H54 (cell line): ENCODE data around the gene GNA12.

Source experiments
- DNase-seq: peaks from one replicate; pipeline ENCODE4 v3.0.0; 2011; ENCODE audit warnings: low spot score, mixed read lengths; ENCODE audit not compliant: insufficient read length
- FAIRE-seq: peaks from 3 replicates; lab custom pipeline; 2011; peaks lifted over from hg19 to GRCh38; lab: Jason Lieb, UNC
- POLR2A ChIP-seq: IDR thresholded peaks from 2 replicates; pipeline ENCODE4 v1.6.1; 2011; ENCODE audit warnings: low read depth, mild to moderate bottlenecking, low read length

GNA12 gene

GRCh38 chr7:2876031-2876731 lies 32.1 kb upstream of the GNA12 start:
- peak; percentile 99 for DNase-seq
- no peak for TF ChIP-seq POLR2A
- FAIRE-seq, result no peak

DNA sequence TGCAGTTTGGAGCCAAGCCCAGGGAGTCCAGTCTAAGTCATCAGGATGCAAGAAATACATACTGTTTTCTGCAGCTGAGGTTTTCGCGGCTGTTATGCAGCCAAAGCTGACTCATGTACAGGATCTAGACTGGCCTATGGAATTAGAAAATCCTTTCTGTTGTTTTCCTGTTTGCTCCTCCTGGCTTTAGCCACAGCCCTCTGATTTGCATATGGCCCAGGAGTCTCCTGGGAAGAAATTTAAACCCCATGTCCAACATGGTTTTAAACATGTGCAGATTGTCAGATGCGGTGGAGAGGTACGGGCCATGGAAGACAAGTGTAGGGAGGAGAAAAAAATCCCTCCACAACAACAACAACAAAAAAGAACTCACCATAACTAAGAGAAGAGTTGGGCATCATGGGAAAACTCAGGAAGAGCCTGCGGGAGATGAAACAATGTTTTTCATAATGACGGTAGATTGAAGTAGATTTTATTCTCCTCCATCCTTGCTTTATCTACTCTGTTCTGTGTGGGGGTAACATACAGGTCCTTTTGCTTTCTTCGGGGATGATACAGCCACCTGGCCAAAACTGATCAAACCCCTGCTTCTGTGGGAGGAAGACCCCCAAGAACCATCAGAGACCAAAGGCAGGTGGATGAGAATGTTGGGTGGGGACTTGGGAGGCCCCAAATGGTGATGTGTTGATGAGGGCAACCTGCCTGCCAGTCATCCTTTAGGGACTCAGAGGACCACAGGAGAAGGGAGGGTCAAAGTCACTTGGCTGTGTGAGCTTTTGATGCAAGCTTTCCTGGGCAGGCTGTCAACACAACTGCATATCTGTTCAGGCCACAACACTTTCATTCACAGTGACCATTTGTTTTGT lies 29.8 kb upstream of the GNA12 start:
- DNase-seq (peak; percentile 96), FAIRE-seq (peak; percentile 68)
- TF ChIP-seq POLR2A, result peak; percentile 99

GRCh38 chr7:2873146-2873545 lies 29.0 kb upstream of the GNA12 start:
- FAIRE-seq (no peak), DNase-seq (no peak)
- TF ChIP-seq POLR2A, result no peak

- no peak for TF ChIP-seq POLR2A
- DNase-seq (no peak), FAIRE-seq (no peak)
Observed at GRCh38 chr7:2872296-2872874, 28.3 kb upstream of the GNA12 start.

DNA sequence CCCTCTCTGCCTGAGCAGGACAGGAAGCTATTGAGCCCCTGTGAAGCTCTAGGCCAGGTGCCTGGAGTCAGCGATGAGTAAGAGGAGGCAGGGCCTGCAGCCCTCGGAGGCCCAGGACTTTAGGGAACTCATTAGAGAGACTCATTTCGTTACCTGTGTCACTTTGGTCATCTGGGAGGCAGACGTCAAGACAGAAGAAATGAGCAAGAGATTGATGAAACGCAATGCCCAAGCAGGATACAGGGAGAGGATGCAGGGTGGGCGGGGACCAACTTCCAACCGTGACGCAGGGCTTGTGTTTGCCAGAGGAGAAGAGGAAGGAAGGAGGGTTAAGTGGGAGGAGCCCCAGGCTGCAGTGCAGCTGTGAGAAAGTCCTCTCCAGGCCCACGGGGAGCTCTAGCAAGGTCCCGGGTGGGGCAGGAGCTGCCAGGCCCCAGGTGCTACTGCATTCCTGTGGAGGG lies 26.4 kb upstream of the GNA12 start:
- FAIRE-seq (no peak), DNase-seq (peak; percentile 77)

DNA sequence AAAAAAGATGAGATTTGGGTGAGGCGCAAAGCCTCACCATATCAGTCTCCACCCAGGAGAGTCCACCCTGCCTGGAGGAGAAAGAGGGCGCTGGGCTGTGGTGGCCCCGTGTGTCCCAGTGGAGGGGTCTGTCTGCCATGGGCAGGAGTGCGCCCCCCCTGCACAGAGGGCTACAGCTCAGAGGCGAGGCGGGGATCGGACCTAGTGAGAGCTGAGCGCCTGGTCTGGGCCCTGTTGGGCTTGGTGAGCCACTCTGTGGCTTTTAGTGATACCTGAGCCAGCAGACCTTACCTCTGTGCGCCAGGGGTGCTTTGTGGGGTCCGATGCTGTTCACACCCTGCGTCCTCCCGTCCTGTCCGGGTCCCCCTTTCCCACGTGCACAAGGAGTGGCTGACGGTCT lies 25.9 kb upstream of the GNA12 start:
- no peak for TF ChIP-seq POLR2A
- no peak for DNase-seq
- FAIRE-seq, result no peak

More for the DNA sequence above, 26.4 kb upstream of the GNA12 start:
- peak; percentile 8; the same call in 1 of the 2 replicates for TF ChIP-seq POLR2A

DNA sequence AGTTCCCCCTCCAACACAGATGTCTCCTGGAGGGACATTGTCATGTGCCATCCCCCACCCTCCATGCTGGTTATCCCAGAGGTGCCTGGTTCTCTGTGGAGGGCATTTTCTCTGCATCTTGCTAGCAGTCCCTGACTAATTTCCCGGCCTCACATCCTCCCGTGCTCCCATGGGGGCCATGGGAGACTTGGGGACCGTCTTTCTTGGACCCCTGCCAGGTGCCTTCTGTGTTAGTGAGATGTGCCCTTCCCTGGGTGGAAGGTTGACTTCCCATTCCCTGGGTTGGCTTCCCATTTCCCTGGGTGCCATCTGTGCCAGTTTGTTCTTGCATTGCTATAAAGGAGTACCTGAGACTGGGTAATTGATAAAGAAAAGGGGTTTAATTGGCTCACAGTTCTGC lies 22.5 kb upstream of the GNA12 start:
- no peak for FAIRE-seq

GRCh38 chr7:2864999-2865670 lies 21.0 kb upstream of the GNA12 start:
- no peak for TF ChIP-seq POLR2A
- FAIRE-seq, result no peak
- DNase-seq, result peak; percentile 78

More for the DNA sequence above, 22.5 kb upstream of the GNA12 start:
- DNase-seq, result no peak
- TF ChIP-seq POLR2A, result no peak

- FAIRE-seq (no peak), DNase-seq (no peak)
- no peak for TF ChIP-seq POLR2A
Observed at GRCh38 chr7:2864204-2864985, 20.3 kb upstream of the GNA12 start.

GRCh38 chr7:2863461-2864066 lies 19.5 kb upstream of the GNA12 start:
- peak; percentile 80 for TF ChIP-seq POLR2A
- FAIRE-seq (peak; percentile 82), DNase-seq (peak; percentile 94)

- no peak for FAIRE-seq
- DNase-seq, result no peak
- no peak for TF ChIP-seq POLR2A
Observed at GRCh38 chr7:2862831-2863361, 18.8 kb upstream of the GNA12 start.

GRCh38 chr7:2861509-2861908 lies 17.4 kb upstream of the GNA12 start:
- DNase-seq (no peak), FAIRE-seq (no peak)
- TF ChIP-seq POLR2A, result no peak
